Neural cell (in vitro differentiated cells): ENCODE measurements around the gene NPEPL1.

ENCODE experiments used
- EP300 ChIP-seq: fragments of 450-650 bp; conservative IDR thresholded peaks from 2 replicates; pipeline ENCODE4 v1.6.1; 2014; ENCODE audit warnings: antibody characterized with exemption, mild to moderate bottlenecking, moderate library complexity; ENCODE audit not compliant: poor library complexity, severe bottlenecking
- EZH2 ChIP-seq: fragments of 200-600, 300-800 bp; shearing (Covaris generic), sonication (generic); IDR thresholded peaks from 2 replicates; pipeline ENCODE4 v1.6.1; 2014; ENCODE audit warnings: antibody characterized with exemption, low read length, borderline replicate concordance, mild to moderate bottlenecking; ENCODE audit not compliant: insufficient read depth, poor library complexity, severe bottlenecking
- POLR2AphosphoS5 ChIP-seq: IDR thresholded peaks from 2 replicates; pipeline ENCODE4 v1.6.1; 2012
- RAD21 ChIP-seq: fragments of 450-650 bp; conservative IDR thresholded peaks from 2 replicates; pipeline ENCODE4 v1.6.1; 2014; ENCODE audit warnings: antibody characterized with exemption, mild to moderate bottlenecking, moderate library complexity
- TF ChIP-seq, protein P1 (sequence below): fragments of 450-650 bp; IDR thresholded peaks from 2 replicates; pipeline ENCODE4 v1.5.1; 2014; ENCODE audit warnings: antibody characterized with exemption, mild to moderate bottlenecking, moderate library complexity; ENCODE audit not compliant: poor library complexity, severe bottlenecking

DNA sequence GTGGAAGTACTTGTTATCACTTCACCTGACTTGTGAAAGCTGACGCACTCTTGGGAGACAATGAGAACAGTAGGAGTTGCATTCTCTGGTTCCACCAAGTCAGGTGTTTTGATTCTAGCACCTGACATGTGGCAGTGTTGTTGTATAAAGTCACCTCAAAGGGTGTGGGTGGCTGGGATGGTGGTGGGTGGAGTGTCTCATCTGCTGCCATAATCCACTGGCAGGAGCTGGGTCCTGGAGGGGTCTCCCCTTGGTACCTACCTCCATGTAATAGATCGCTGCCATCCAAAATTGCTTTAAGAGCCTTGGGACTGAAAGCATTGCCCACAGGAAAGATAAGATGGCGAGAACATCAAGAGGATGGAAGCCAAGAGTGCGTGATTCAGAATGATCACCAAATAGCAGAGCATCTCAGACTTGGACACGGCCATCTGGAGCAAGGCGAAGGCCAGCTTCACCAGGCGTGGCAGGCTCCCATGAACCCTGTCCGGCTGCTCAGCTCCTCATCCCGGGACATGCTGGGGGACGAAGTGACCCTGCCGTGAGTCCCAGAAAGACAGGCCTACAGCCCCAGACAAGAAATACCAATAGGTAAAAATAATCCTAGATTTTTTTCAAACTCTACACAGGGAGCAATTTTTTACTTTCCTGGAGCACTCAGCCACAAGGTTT lies 56.6 kb downstream of the NPEPL1 start:
- TF ChIP-seq, protein P1, sequence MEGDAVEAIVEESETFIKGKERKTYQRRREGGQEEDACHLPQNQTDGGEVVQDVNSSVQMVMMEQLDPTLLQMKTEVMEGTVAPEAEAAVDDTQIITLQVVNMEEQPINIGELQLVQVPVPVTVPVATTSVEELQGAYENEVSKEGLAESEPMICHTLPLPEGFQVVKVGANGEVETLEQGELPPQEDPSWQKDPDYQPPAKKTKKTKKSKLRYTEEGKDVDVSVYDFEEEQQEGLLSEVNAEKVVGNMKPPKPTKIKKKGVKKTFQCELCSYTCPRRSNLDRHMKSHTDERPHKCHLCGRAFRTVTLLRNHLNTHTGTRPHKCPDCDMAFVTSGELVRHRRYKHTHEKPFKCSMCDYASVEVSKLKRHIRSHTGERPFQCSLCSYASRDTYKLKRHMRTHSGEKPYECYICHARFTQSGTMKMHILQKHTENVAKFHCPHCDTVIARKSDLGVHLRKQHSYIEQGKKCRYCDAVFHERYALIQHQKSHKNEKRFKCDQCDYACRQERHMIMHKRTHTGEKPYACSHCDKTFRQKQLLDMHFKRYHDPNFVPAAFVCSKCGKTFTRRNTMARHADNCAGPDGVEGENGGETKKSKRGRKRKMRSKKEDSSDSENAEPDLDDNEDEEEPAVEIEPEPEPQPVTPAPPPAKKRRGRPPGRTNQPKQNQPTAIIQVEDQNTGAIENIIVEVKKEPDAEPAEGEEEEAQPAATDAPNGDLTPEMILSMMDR: no peak
- no peak for TF ChIP-seq EZH2
- TF ChIP-seq POLR2AphosphoS5: no peak
- TF ChIP-seq RAD21: no peak
- no peak for TF ChIP-seq EP300
